HG02763 (cell line): ENCODE measurements around the gene ISLR2.
"Not testable (repeated sequence)": the region's sequence is repeated elsewhere in the genome, so short reads cannot be mapped to it uniquely, and the experiment has no call there.

Source experiments
- ATAC-seq: cut with Tn5 transposase; IDR thresholded peaks from one replicate; pipeline ENCODE4 v1.9.1; 2021; ENCODE audit warnings: mild to moderate bottlenecking, moderate library complexity; ENCODE audit not compliant: unreplicated experiment

Gene ISLR2

DNA sequence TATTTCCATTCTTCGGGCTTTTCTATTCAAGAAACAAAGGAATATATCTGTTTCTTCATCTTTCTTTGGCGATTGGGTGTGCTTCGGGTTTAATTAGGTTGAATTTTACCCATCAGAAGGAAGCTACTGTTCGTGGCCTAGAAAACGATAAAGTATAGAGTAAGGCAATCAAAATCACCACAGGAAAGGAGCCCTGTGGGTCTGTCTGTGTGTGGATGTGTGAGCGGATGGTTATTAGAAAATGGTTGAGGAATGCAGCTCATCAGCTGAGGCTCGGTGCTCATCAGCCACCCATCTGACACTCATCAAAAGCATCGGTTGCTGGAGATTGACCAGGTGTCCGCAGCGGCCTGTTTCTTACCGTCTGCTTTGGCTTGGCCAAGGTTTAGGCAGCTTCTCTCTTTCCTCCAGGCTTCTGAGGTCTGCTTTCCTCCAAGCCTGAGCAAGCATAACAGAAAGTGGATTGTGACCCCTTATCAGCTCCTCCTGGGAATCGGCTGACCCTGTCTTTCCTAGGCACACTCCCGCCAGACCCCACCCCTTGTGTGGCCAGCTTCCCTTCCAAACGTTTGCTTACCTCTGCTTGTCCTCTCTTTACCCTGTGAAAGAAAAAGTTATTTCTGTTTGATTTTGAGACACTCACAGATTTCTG lies 25.5 kb downstream of the ISLR2 start:
- ATAC-seq, result no peak

DNA sequence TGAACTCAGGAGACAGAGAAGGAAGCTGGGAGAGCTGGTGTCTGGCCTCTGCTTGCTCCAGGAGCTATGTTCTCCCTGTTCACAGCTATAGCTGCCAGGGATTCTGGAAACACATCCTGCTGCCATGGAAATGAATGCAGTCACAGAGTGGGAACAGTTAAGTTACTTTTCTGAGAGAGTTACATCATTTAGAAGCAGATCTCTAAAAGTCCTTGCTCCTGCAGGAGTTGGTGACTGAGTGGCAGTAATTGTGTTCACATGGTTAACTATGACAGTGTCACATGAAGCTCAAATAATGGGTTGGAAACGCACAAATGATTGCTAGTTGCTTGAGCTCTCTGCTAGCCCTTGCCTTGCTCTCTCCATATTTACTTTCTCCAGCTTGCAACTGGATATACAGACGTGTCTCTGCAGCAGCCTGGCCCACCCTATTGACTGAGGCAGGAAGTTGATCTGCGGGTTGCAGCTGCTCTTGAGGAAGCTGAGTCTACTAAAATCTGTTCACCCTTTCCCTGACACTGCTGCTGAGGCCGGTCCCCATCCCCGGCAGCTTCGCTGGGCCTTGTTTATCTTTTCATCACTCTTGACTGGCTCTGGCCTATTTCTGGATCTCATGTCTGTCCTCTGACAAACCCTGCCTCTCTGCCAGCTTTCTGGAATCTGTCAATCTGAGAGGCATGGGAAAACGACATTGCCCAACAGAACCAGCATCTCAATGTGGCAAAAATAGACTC lies 26.5 kb downstream of the ISLR2 start:
- ATAC-seq, result no peak

DNA sequence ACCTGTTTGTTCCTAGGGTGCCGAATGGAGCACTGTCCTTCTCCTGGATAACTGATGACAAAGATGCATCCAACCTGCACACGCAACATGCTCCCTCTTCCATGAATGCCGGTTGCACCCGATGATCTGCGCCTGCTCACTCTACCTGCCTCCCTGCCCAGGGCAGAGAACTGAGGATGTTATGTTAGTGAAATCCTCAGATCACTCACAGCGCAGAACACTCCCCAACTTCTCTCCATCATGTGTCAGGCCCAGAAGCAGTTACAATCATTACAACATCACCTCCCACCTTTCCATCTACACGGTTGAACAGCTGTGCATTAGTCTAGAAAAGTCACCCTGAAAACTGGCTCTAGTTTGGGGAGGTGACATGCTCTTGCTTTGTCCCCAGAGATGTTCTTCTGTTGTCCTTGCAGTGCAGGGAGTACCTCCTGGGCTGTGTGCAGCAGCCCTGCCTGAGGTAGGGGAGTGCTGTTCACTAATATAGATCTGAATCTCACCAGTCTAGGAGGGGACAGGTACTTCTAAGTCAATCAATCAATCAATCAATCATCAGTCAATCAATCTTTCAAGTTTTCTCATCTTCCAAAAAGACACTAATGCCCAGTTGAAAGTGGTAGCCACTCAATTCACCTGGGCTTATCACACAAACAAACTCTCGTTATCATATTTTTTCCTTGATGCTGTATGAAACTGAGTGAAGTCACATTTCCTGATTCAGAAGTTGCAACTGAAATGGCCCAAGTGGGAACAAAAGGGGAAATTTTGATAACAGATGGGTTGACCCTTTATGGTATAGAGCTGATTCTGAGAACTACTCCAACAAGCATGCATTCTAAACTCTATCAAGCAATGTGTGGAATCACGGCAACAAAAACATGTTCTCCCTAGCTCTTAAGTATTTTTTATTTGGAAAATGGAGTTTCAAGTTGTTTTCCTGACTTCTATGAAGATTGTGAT lies 27.8 kb downstream of the ISLR2 start:
- ATAC-seq, result no peak

DNA sequence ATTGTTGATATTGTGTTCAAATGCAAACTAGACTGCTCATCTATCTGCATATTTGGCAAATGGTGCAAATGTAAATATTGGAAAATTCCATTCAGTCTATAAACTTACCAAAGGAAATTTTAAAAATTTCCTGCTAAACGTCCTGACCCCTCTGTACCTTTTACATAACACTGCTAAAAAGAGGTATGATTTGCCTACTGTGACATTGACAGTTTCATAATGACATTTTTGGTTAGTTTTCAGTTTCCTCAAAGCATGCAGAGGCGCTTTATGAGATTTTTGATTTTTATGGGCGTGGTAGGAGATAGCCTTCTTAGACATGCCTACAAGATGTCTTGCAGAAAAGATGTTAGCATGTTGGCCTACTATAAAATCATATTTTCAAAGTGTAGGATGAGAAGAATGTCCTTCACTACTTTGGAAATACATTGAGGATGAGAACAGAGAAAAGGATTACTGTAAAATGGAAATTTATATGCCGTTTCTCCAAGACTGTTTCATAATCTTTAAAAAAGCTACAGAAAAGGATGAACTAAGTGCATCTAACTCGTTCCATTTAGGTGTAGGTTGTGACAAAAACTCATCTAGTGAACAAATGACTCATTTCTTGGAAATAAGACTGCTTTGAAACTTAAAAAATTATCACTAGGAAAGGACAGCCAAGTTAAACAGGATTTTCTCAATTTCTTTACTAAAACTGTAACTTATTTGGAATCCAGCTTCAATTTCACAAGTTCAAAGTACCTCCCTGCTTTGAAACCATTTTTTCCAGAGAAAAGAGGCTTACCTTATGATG lies 28.7 kb downstream of the ISLR2 start:
- no peak for ATAC-seq

DNA sequence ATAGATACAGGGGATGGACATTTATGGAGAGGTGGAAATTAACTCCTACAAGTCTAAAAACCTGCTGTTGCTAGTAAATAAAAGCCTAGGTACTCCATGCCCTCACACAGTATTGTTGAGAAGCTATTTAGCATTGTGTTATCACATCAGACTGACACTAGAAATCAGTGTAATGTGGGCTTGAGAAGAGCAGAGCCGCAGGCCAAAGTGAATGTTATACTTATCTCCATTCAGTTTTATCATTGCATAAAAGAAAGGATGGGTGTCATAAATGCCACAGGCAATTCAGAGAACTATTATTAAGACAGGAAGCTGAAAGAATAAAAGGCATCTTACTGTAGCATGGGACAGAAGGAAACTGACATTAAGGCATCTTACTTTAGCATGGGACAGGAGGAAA lies 29.4 kb downstream of the ISLR2 start:
- ATAC-seq, result no peak

DNA sequence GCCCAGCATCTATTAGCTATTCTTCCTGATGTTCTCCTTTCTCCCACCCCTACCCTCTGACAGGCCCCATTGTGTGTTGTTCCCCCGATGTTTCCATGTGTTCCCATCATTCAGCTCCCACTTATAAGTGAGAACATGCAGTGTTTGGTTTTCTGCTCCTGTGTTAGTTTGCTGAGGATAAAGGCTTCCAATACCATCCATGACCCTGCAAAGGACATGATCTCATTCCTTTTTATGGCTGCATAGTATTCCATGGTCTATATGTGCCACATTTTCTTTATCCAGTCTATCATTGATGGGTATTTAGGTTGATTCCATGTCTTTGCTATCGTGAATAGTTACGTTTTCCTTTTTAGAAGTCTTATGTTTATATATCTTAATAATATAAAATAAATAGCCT lies 30.0 kb downstream of the ISLR2 start:
- ATAC-seq, result not testable (repeated sequence)

DNA sequence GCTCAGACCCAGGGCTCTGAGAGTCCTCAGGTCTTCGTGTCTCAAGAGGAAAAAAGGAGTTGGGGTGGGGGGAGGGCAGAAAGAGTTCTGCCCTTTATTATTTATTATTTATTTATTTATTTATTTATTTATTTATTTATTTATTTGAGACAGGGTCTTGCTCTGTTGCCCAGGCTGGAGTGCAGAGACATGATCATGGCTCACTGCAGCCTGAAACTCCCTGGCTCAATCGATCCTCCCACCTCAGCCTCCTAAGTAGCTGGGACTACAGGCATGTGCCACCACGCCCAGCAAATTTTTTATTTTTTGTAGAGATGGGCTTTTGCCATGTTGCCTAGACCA lies 31.8 kb downstream of the ISLR2 start:
- not testable (repeated sequence) for ATAC-seq

DNA sequence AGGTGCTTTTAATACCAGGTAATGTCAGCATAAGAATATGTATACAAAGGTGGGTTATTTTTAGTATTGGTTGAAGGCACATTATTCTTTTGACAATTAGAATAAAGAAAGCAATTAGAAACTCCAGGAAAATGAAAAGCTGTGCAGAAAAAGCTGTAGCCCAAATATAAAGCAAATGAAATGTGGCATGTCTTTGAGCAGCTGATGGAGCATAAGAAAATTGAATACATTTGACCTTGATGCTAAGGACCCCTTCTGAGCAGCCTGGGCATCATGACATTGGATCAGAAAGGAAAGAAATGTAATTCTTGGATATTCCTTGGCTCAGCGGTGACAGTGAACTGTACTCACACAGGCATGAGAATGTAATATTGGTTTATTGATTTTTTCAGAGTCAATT lies 35.1 kb downstream of the ISLR2 start:
- no peak for ATAC-seq

DNA sequence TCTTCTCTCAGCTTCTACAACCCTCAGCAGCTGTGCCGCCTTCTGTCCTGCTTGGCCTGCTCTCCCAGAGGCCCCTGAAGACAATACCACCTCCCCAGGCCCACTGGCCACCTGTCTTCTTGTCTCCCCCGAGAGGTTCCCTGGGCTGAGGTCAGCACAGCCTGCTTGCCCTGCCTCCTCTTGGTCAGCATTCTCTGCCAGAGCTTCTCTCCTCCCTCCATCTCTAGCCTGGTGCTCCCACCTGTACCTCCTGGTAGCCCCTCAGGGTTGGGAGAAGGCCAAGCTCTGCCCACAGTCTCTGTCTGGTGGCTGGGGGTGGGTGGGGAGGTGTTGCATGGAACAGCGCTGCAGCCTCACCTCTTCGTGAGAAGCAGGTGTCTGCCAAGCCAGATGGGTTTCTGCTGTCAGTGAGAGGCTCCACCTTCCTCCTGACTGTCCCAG lies 37.5 kb downstream of the ISLR2 start:
- no peak for ATAC-seq

DNA sequence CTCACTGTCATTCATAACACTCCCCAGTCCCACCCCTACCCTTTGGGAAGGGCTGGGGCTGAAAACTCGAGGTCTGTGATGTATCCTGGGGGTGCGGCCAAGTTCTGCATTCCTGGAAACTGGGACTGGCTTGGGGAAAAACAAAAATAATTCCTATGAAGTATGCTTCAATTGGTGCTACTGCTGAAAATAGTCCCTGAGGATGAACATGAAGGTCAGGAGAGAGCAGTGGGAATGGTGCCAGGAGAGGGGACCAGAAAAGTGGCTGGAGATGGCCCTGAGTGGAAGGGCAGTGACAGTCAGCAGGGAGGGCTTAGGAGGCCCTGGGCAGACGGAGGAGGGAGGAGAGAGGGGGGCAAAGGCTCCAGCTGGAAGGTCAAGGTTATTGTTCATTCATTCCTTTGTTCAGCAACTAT lies 38.3 kb downstream of the ISLR2 start:
- no peak for ATAC-seq

DNA sequence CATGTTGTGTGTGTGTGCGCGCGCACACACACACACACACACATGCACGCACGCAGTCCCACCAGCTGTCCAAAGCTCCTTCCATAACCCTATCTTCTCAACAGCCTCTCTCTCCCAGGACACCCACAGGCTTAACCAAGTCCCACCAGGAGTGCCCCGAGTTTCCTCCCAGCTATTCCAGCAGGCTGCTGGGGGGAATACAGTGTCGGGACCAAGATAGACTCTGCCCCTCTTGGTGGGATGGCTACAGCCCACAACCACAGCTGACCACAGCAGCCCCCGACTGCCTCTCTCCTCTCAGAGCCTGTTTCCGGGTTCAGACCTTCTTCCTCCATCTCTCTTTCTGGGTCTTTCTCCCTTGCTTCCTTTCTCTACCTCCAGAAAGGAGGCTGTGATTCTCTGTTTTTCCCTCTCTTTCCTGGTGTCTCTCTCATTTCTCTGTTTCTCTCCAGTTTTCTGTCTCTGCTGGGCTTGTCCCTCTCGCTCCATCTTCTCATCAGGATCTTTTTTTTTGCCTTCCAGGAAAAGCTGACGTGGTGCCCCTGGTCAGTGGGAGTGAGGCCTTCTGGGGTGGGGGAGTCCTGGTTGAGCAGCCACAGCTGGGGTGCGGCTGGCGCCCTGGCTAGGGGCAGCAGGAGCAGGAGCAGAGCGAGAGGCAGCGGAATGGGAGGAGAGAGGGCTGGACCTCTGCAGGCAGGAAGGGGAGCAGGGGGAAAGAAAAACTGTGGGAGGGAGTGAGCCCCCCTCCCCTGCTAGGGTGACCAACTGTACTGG lies 39.9 kb downstream of the ISLR2 start:
- no peak for ATAC-seq

DNA sequence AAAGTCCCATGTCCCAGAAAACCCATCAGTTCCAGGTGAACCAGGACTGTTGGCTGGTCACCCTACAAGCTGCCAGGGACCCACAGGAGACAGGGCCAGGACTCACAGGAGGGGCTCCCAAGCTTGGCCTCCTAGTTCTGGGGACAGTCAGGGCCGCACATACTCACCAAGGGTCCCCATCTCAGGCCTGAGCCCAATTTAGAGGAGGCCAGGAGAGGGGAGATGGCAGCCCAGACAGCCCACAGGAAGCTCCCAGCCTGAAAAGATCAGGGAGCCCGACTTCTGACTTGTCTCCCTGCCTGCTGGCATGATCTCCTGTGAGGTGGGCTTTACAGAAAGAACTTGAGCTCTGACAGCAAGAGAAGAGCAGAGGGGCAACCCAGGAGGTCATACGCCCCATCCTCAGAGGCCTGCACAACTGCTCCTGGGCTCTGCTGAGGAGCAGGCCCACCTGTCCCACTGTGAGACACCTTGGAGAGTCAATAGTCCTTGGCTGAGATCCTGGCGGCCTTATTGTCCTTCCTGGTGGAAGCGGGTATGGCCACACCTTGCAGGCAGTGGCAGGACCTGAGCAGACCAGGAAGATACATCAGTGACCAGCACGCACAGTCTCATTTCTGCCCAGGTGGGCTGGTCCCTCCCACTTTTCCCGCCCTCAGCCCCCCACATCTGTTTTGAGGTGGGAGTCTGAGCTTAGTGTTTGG lies 40.6 kb downstream of the ISLR2 start:
- ATAC-seq, result no peak

DNA sequence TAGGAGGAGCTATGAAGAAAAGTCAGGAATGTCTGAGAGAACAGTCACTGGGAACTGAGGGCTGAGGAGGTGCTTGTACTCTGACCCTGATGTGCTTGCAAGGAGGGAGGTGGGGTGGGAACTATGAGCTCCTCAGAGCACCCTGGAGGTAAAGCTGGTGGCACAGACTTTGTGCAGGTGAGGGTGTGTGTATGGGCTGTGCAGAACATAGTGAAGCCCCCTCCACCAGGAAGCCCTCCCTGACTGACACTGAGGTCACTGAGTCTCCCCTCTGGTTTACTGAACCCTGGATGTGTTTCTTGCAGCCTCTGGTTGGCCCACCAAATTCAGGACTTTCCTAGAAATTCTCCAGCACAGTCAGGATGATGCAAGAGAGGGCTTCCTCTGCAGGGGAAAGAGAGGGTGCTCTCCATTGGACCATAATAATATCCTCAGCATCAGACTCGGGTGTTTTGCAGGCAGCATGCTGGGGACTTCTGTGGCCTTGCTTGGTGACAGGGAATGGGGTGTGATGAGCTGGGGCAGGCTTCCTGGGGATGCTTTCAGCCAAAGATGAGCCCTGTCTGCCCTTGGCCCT lies 41.7 kb downstream of the ISLR2 start:
- ATAC-seq, result no peak

DNA sequence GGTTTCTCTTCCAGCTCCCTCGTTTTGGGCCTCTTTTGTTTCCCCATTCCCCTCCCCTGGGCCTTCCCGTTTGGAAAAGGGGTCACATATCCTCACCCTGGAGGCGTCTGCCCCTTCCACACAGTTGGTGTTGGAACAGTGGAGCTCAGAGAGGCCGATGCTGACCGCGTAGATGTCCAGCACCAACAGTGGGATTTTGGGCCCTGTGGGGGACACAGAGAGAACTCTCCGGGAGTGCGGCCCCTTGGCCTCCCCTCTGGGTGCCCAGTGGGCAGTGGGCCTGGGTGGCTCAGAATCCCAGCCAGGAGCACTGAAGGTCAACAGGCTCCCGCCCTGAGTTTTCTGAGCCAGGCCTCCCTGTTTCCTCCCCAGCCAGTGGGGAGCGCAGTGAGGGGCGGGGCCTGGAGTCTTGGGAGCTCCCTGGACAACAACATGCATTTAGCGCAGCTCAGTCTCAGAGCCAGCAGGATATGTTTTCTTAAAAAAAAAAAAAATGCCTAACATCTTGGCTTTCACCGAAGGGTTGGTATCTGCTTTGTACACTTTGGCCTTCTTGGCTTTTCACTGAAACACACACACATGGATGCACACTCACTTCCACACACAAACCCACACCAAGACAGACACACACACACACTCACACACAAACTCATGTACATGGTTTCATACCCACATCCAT lies 42.5 kb downstream of the ISLR2 start:
- no peak for ATAC-seq

DNA sequence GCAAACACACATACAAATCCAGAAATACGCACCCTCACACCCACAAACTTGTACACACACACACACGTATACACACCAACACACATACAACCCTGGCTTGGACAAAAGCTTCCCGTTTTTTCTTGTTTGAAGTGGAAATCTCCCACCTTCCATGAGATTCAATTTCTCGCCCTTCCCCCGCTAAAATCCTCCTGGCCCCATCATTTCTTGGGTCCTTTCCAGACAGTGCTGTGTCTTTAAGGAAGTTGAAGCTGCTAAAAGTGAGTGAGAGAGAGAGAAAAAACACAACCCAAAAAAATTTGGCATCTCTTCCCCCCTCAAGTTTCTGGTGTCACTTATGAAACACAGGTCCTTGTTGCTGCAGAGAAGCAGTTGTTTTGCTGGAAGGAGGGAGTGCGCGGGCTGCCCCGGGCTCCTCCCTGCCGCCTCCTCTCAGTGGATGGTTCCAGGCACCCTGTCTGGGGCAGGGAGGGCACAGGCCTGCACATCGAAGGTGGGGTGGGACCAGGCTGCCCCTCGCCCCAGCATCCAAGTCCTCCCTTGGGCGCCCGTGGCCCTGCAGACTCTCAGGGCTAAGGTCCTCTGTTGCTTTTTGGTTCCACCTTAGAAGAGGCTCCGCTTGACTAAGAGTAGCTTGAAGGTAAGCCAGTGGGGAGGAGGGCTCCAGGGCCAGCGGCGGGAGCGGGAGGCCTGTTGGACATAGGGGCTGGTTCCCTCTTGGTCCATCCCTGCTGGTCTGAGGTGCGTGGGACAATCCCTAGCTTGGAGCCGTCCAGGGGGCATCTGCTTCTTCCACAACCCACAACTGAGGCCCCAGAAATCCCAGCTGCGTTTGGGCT lies 43.2 kb downstream of the ISLR2 start, which contains the start of gene ISLR:
TSS of gene ISLR (plus strand) at position 331 of the 839 bp plus-strand sequence. CDS start 1,149 bp downstream, outside the sequence.
- ATAC-seq, result no peak

DNA sequence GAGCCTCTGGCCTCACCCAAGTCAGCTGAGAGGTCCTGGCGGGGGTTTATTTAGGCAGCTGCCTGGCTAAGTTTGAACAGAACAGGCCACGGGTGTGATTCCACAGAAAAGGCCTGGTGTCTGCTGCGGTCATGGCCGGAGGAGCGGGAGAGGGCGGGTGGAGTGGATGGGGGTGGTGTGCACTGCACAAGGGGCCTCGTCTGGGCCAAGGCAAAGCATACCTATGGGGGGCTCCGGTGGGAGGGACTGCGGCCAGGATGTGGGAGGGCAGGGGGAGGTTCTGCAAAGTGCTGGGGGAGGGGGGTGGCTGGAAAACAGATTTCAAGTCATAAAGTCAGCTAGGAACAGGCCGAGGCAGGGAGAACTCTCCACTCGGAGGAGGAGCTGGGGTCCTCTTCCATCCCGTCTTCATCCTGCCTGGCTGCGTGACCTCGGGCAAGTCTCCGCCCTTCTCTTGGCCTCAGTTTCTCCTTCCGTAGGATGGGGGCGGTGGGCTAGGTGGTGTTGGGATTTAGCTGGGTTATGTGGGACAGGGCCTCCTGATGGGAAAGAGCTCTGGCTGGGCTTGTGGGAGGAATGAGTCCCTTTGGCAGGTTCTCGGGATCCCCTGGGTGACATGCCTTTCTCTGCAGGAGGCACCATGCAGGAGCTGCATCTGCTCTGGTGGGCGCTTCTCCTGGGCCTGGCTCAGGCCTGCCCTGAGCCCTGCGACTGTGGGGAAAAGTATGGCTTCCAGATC lies 44.0 kb downstream of the ISLR2 start:
- no peak for ATAC-seq

DNA sequence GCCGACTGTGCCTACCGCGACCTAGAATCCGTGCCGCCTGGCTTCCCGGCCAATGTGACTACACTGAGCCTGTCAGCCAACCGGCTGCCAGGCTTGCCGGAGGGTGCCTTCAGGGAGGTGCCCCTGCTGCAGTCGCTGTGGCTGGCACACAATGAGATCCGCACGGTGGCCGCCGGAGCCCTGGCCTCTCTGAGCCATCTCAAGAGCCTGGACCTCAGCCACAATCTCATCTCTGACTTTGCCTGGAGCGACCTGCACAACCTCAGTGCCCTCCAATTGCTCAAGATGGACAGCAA lies 44.5 kb downstream of the ISLR2 start:
- ATAC-seq, result no peak
